Activated effector memory CD4-positive, alpha-beta T cell treated with anti-CD3 and anti-CD28 coated beads, Interleukin-2, amount 50 U/mL, for 16 hours (primary cell): ENCODE measurements around the gene RMI2.

Experiments used
- DNase-seq: peaks from one replicate; pipeline ENCODE4 v3.0.0-alpha.2; 2020

Gene RMI2

GRCh38 chr16:11329071-11329491 is 16.2 kb upstream of the RMI2 start:
- DNase-seq, result no peak

GRCh38 chr16:11329891-11330290 is 15.4 kb upstream of the RMI2 start:
- no peak for DNase-seq

- DNase-seq, result no peak
These were observed 14.6 kb upstream of the RMI2 start for GRCh38 chr16:11330526-11331237.

GRCh38 chr16:11331967-11332366 is 13.3 kb upstream of the RMI2 start:
- no peak for DNase-seq

- no peak for DNase-seq
These were observed 12.2 kb upstream of the RMI2 start for GRCh38 chr16:11333010-11333409.

GRCh38 chr16:11333702-11334101 is 11.6 kb upstream of the RMI2 start:
- DNase-seq, result no peak

GRCh38 chr16:11334831-11335404 is 10.3 kb upstream of the RMI2 start:
- no peak for DNase-seq

GRCh38 chr16:11339075-11339474 is 6.2 kb upstream of the RMI2 start:
- DNase-seq, result no peak

- DNase-seq, result no peak
These were observed 4.5 kb upstream of the RMI2 start for GRCh38 chr16:11340710-11341109.

GRCh38 chr16:11341371-11341770 is 3.9 kb upstream of the RMI2 start:
- no peak for DNase-seq

GRCh38 chr16:11342021-11342855 is 3.0 kb upstream of the RMI2 start:
- no peak for DNase-seq

- DNase-seq, result no peak
These were observed 1.6 kb downstream of the RMI2 start for GRCh38 chr16:11346700-11347319.

- no peak for DNase-seq
These were observed 2.6 kb downstream of the RMI2 start for GRCh38 chr16:11347831-11348230.

GRCh38 chr16:11348737-11349598 is 3.7 kb downstream of the RMI2 start:
- DNase-seq, result no peak

GRCh38 chr16:11349599-11350276 is 4.5 kb downstream of the RMI2 start:
- no peak for DNase-seq

- DNase-seq, result no peak
These were observed 5.3 kb downstream of the RMI2 start for GRCh38 chr16:11350519-11350918.

- no peak for DNase-seq
These were observed 5.7 kb downstream of the RMI2 start for GRCh38 chr16:11350921-11351335.

GRCh38 chr16:11353158-11353557 is 7.9 kb downstream of the RMI2 start:
- no peak for DNase-seq

- no peak for DNase-seq
These were observed 9.1 kb downstream of the RMI2 start for GRCh38 chr16:11354407-11354732.

GRCh38 chr16:11354733-11355574 is 9.7 kb downstream of the RMI2 start:
- DNase-seq, result peak; percentile 86

- DNase-seq, result no peak
These were observed 10.6 kb downstream of the RMI2 start for GRCh38 chr16:11355862-11356261.
